Hepatocyte (in vitro differentiated cells): ENCODE measurements around the gene SLC66A1. TPM values are rescaled to one million over a fixed set of nuclear protein-coding genes. Genes with fewer than 3 reads are reported as not detected.

Experiments
- DNase-seq: peaks from one replicate; pipeline ENCODE4 v3.0.0-alpha.2; 2016; ENCODE audit warnings: low spot score
- H2AFZ ChIP-seq: fragments of 200-600 bp; sonication (generic); 2 replicates; pipeline ENCODE4 v1.6.0; 2016; ENCODE audit warnings: antibody characterized with exemption, mild to moderate bottlenecking
- H3K27ac ChIP-seq: fragments of 200-600 bp; sonication (generic); 2 replicates; pipeline ENCODE4 v1.5.1; 2016; ENCODE audit warnings: mild to moderate bottlenecking
- H3K27me3 ChIP-seq: fragments of 200-600 bp; sonication (generic); 2 replicates; pipeline ENCODE4 v1.6.1; 2016
- H3K36me3 ChIP-seq: fragments of 200-600 bp; sonication (generic); replicated peaks from 2 replicates; pipeline ENCODE4 v1.5.1; 2016; ENCODE audit warnings: low read depth; ENCODE audit not compliant: insufficient read depth
- H3K4me1 ChIP-seq: fragments of 200-600 bp; sonication (generic); 2 replicates; pipeline ENCODE4 v1.5.1; 2016; ENCODE audit warnings: mild to moderate bottlenecking, moderate library complexity; ENCODE audit not compliant: insufficient read depth
- H3K4me2 ChIP-seq: fragments of 200-600 bp; sonication (generic); 2 replicates; pipeline ENCODE4 v1.6.0; 2016
- H3K4me3 ChIP-seq: fragments of 200-600 bp; sonication (generic); 2 replicates; pipeline ENCODE4 v1.5.1; 2016; ENCODE audit warnings: mild to moderate bottlenecking
- H3K79me2 ChIP-seq: fragments of 200-600 bp; sonication (generic); 2 replicates; pipeline ENCODE4 v1.6.0; 2017; ENCODE audit warnings: mild to moderate bottlenecking
- H3K9me2 ChIP-seq: fragments of 200-600 bp; sonication (generic); replicated peaks from 2 replicates; pipeline ENCODE4 v1.6.0; 2017; ENCODE audit warnings: mild to moderate bottlenecking; ENCODE audit not compliant: insufficient read depth
- H3K9me3 ChIP-seq: fragments of 200-600 bp; sonication (generic); 2 replicates; pipeline ENCODE4 v1.5.1; 2016; ENCODE audit warnings: low read depth, mild to moderate bottlenecking
- H4K20me1 ChIP-seq: fragments of 200-600 bp; sonication (generic); 2 replicates; pipeline ENCODE4 v1.6.0; 2016; ENCODE audit warnings: mild to moderate bottlenecking; ENCODE audit not compliant: insufficient read depth, poor library complexity, severe bottlenecking
- EZH2 ChIP-seq: fragments of 200-600 bp; sonication (generic); IDR thresholded peaks from 2 replicates; pipeline ENCODE4 v1.6.1; 2016; ENCODE audit warnings: antibody characterized with exemption, mild to moderate bottlenecking, borderline replicate concordance
- EZH2phosphoT487 ChIP-seq: fragments of 200-600 bp; sonication (generic); IDR thresholded peaks from one replicate; pipeline ENCODE4 v1.6.1; 2018; ENCODE audit warnings: antibody characterized with exemption, mild to moderate bottlenecking, low read depth, moderate library complexity; ENCODE audit not compliant: unreplicated experiment, severe bottlenecking
- WGBS: methylation state at CpG from one replicate; pipeline ENCODE4 v1.1.6; 2016; ENCODE audit warnings: low lambda C conversion rate; ENCODE audit errors: missing lambda C conversion rate; 5-methylcytosine and 5-hydroxymethylcytosine counted together
- polyA plus RNA-seq: library from polyadenylated mRNA; unstranded; fragments of >200 nt; fragmentation: Nextera tagmentation; extraction: Ambion mirVana; gene quantifications from 2 replicates; pipeline ENCODE4 v1.2.1, GENCODE V29; 2016
- total RNA-seq: library from RNA; depleted of rRNA; stranded (reverse); fragments of >200 nt; gene quantifications from 2 replicates; pipeline ENCODE4 v1.2.3, GENCODE V29; 2014
- TF ChIP-seq, protein P1 (sequence below): fragments of 200-600 bp; sonication (generic); IDR thresholded peaks from 2 replicates; pipeline ENCODE4 v1.5.1; 2016; ENCODE audit warnings: antibody characterized with exemption, mild to moderate bottlenecking; ENCODE audit not compliant: poor library complexity

SLC66A1 gene
- total and polyA plus RNA-seq, 2 experiments from 2014 or later, result 28.2 to 39.6 TPM

DNA sequence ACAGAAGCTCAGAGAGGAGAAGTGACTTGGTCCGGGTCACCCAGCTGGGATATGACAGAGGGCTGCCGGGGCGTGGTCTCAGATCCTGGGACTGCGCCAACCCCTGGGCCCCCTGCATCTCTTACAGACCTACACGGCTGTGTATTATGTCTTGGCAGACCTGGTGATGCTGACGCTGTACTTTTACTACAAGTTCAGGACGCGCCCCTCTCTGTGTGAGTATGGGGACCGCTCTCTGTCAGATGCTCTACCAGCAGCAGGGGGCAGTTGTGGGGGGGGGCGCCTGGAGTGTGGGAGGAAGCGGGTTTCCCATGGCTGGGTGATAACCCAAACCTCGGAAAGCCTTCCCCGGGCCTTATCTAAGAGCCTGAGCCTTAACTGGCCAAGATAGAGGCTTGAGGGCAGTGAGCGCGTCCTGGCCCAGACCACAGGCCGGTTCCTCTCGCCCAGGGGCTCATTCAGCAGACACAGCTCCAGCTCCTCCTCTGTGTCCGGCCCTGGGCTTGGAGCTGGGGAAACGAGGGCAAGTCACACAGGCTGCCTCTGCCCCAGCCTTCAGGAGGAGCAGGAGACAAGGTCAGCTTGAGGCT, 13.3 kb downstream of the SLC66A1 start:
- Histone ChIP-seq H3K27ac (no peak overlapping the region), H3K9me3 (no peaks in the 10 kb centered on the region), H4K20me1 (no peaks in the 10 kb centered on the region), H3K27me3 (no peaks in the 10 kb centered on the region), H3K36me3 (no peaks in the 10 kb centered on the region), H3K79me2 (no peaks in the 10 kb centered on the region), H3K4me1 (no peaks in the 10 kb centered on the region), H3K9me2 (no peaks in the 10 kb centered on the region), H3K4me2 (no peak overlapping the region), H3K4me3 (no peak overlapping the region), H2AFZ (no peak overlapping the region)
- 91% methylated on average over 18 of the region's 19 CpGs for WGBS
- DNase-seq, result no peak
- no peak for TF ChIP-seq EZH2
- TF ChIP-seq, protein P1, sequence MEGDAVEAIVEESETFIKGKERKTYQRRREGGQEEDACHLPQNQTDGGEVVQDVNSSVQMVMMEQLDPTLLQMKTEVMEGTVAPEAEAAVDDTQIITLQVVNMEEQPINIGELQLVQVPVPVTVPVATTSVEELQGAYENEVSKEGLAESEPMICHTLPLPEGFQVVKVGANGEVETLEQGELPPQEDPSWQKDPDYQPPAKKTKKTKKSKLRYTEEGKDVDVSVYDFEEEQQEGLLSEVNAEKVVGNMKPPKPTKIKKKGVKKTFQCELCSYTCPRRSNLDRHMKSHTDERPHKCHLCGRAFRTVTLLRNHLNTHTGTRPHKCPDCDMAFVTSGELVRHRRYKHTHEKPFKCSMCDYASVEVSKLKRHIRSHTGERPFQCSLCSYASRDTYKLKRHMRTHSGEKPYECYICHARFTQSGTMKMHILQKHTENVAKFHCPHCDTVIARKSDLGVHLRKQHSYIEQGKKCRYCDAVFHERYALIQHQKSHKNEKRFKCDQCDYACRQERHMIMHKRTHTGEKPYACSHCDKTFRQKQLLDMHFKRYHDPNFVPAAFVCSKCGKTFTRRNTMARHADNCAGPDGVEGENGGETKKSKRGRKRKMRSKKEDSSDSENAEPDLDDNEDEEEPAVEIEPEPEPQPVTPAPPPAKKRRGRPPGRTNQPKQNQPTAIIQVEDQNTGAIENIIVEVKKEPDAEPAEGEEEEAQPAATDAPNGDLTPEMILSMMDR, result no peak
- no peak for TF ChIP-seq EZH2phosphoT487

DNA sequence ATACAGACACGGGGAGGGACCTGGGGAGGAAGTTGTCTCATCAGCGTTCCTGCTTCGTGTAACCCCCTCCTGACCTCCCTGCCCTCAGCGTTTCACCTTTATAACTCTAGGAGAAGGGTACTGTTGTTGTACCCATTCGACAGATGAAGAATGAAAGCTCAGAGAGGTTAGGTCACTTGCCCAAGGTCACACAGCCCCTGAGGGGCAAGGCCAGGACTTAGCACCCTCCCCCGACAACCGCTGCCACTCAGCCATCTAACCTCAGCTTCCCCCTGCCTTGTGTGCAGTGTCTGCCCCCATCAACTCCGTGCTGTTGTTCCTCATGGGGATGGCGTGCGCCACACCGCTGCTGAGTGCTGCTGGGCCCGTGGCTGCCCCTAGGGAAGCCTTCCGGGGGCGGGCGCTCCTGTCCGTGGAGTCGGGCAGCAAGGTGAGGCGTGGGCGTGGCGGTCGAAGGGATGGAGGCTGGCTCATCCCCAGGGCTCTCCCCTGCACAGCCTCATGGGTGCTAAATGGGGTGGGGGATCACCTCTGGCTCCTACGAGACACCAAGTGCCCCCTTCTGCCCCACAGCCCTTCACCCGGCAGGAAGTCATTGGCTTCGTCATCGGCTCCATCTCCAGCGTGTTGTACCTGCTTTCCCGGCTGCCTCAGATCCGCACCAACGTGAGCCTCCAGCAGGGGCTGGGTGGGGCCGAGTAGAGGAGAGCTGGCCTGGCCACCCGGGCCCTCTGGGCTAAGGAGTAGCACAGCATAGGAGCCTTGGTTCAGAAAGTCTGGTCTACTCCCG, 14.0 kb downstream of the SLC66A1 start:
- H2AFZ ChIP-seq, result no peak overlapping the region
- H3K9me2 ChIP-seq, result no peaks in the 10 kb centered on the region
- H3K79me2 ChIP-seq, result no peaks in the 10 kb centered on the region
- no peaks in the 10 kb centered on the region for H4K20me1 ChIP-seq
- H3K4me1 ChIP-seq, result no peaks in the 10 kb centered on the region
- no peaks in the 10 kb centered on the region for H3K27me3 ChIP-seq
- TF ChIP-seq EZH2 (no peak), EZH2phosphoT487 (no peak)
- TF ChIP-seq, protein P1, result no peak
- no peaks in the 10 kb centered on the region for H3K9me3 ChIP-seq
- no peaks in the 10 kb centered on the region for H3K36me3 ChIP-seq
- H3K27ac ChIP-seq, result no peak overlapping the region
- no peak overlapping the region for H3K4me3 ChIP-seq
- WGBS, result 93% methylated on average over 31 of the region's 32 CpGs
- DNase-seq, result no peak
- H3K4me2 ChIP-seq, result no peak overlapping the region

DNA sequence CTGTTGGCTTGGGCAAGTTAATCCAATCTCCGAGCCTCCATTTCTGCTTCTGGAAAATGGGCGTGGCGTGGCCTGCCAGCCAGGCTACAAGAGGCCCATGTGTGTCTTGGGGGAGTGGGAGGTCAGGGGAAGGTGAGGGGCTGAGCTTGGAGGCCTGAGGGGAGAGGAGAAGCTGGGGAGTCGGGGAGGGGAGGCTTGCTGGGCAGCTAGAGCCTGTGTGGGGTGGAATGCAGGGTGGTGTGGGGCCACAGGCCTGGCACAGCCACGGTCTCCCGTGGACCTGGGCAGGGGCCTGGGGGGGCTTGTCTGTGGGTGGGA, 14.6 kb downstream of the SLC66A1 start:
- H2AFZ ChIP-seq, result no peak overlapping the region
- TF ChIP-seq EZH2 (no peak), EZH2phosphoT487 (no peak)
- TF ChIP-seq, protein P1, result no peak
- no peak overlapping the region for H3K4me3 ChIP-seq
- no peak for DNase-seq
- WGBS, result 96% methylated on average over 5 of the region's 6 CpGs
- H3K9me3 ChIP-seq, result no peaks in the 10 kb centered on the region
- no peaks in the 10 kb centered on the region for H3K9me2 ChIP-seq
- H3K36me3 ChIP-seq, result no peaks in the 10 kb centered on the region
- no peak overlapping the region for H3K27ac ChIP-seq
- H3K4me2 ChIP-seq, result no peak overlapping the region
- no peaks in the 10 kb centered on the region for H3K27me3 ChIP-seq
- no peaks in the 10 kb centered on the region for H3K4me1 ChIP-seq
- H3K79me2 ChIP-seq, result no peaks in the 10 kb centered on the region
- no peaks in the 10 kb centered on the region for H4K20me1 ChIP-seq
